HG03354 (cell line): ENCODE results near the gene TUBB3.
"Not testable (repeated sequence)": the region's sequence is repeated elsewhere in the genome, so short reads cannot be mapped to it uniquely, and the experiment has no call there.

ENCODE experiments used
- ATAC-seq: cut with Tn5 transposase; IDR thresholded peaks from one replicate; pipeline ENCODE4 v1.9.1; 2021; ENCODE audit warnings: mild to moderate bottlenecking; ENCODE audit not compliant: unreplicated experiment, poor library complexity, severe bottlenecking

TUBB3 gene

DNA sequence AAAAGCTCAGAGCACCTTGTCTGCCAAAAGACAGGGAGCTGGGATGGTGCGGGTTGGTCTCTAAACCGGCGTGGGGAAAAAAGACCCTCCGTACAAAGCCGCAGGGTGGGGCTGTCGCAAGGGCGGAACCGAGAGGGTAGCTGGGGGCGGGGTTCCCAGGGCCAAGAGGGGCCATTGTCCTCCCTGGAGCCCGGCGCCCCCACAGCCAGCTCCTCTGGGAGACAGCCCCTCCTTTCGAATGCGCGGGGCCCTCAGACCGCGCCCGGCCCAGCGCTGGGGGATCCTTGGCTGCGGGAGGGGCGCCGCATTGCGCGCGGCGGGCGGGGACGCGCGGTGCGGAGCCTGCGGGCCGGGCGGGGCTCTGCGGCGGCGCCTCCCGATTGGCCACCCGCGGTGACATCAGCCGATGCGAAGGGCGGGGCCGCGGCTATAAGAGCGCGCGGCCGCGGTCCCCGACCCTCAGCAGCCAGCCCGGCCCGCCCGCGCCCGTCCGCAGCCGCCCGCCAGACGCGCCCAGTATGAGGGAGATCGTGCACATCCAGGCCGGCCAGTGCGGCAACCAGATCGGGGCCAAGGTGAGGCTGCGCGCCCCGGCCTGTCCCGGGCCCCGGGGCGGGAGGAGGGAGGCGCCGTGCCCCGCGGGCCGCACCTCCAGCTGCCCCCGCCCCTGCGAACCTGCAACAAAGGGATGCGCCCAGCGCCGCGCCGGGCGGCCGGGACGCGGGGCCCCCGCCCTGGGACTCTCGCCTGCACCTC lies at the start of gene TUBB3:
TSS of gene TUBB3 (plus strand) at position 459 of the 756 bp plus-strand sequence. CDS start at position 519, 60 bp downstream.
- peak; percentile 35 for ATAC-seq

GRCh38 chr16:89873972-89874689 lies 49.0 kb upstream of the TUBB3 start:
- peak; percentile 73 for ATAC-seq

DNA sequence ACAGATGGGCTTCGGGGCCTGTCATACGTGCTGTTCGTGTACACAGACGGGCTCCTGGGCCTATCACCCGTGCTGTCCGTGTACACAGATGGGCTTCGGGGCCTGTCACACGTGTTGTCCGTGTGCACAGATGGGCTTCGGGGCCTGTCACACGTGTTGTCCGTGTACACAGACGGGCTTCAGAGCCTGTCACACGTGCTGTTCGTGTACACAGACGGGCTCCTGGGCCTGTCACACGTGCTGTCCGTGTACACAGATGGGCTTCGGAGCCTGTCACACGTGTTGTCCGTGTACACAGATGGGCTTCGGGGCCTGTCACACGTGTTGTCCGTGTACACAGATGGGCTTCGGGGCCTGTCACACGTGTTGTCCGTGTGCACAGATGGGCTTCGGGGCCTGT lies 44.0 kb upstream of the TUBB3 start:
- ATAC-seq = not testable (repeated sequence)

DNA sequence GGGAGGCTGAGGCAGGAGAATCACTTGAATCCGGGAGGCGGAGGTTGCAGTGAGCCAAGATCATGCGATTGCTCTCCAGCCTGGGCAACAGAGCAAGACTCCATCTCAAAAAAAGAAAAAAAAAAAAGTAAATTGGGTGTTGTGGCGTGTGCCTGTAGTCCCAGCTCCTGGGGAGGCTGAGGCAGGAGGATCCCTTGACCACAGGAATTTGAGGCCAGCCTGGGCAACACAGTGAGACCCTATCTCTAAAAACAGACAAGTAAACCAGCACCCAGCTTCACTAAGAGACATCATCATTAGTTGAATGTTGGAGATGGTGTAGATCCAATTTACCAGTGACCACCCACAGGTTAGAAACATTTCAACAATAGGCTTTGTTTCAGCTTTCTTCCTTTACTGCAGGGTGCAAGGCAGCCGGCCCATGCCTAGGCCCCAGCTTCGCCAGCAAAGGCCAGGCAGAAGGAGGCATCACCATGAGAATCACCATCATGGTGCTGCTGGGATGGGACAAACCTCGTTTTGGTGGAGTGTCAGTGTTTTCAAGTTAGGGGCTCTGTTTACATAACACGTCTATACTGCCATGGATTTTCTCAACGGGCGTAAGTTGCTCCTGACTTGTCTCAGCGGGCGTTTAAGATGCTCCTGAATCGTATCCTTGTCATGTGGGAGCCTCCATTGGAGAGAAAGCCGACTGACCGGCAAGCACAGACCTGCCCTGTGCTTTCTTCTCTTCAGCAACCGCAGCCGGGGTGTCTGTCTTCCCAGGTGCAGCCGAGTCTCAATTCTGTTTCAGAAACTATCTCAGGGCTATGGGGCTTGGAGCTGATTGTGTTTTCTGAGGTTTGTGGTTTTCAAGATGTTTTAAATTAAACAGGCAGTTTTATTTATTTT lies 42.4 kb upstream of the TUBB3 start:
- no peak for ATAC-seq

GRCh38 chr16:89881368-89881730 lies 41.8 kb upstream of the TUBB3 start:
- no peak for ATAC-seq

- ATAC-seq = no peak
Measured at GRCh38 chr16:89883346-89884040, 39.6 kb upstream of the TUBB3 start.

DNA sequence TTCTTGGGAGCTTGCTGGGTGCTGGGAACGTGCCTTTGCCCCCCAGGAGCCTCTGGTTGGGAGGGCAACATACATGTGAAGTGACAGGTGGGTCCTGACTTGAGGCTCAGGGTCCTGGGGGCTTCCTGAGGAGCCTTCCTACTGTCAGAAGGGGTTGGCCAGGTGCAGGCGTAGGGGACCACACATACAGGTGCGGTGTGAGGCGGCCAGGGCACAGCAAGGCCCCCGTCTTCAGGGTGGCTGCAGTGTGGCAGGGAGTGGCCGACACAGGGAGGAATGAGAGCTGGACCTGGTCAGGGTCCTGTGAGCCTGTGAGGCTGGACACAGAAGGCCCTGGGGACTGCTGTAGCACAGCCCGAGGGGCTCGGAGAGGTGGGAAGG lies 39.1 kb upstream of the TUBB3 start:
- ATAC-seq = no peak

GRCh38 chr16:89887243-89887642 lies 35.9 kb upstream of the TUBB3 start:
- no peak for ATAC-seq

GRCh38 chr16:89890200-89890599 lies 32.9 kb upstream of the TUBB3 start:
- ATAC-seq = no peak

DNA sequence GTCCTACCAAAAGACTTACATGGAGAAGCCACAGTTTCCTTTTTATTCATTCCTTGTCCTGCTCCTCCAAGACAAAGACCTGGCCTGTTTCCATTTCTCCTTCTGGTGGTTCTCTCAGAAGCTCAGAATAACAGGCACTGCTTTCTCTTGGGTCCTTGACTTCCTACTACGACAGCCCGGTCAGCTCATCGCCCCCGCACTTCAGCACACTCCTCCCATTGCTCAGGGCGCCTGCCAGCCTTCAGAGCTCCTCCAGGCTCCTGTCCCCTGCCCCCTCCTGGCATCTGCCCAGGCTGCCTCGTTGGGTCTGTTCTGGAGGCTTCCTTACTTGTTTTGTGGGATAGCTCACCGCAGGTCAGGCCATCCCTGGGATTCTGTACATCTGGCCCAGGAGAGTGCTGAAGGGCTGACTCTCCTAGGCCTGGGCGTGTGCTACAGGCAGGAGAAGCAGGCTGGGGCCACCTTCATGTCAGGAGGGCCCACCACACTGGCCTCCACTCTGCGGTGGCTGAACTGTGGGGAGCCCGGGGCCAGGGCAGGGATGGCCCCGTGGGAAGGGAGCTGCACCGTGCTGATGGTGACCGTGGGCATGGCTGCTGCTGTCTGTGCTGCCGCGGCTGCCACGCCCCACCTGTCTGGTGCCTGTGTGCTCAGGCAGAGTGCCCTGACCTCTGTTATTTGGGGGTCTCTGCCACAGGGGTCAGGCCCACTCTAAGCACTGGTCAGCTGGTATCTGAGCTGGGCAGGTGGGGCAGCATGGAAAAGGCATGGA lies 32.1 kb upstream of the TUBB3 start:
- ATAC-seq = no peak

DNA sequence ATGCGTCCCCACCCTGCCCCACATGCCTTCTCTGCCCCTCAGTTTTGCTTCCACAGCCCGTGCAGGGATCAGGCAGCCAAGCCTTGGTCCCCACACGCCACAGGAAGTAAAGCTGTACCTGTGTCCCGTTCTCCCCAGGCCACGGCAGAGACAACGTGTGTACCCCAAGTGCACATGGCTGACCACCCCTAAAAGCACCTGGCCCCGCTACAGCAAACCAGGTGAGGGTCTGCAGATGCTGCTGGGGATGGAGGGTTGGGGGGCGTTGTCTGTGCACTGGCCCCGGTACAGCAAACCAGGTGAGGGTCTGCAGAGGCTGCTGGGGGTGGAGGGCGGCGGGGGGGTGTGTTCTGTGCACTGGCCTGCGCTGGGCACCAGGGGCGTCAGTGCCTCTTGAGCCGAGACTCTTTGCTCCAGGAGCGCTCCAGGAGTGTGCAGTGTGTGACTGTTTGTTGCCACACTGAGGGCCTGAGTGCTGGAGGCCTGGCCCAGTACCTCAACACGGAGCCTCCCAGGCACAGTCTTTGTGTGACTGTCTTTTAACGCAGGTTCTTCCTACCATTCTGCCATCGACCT lies 31.0 kb upstream of the TUBB3 start:
- no peak for ATAC-seq

DNA sequence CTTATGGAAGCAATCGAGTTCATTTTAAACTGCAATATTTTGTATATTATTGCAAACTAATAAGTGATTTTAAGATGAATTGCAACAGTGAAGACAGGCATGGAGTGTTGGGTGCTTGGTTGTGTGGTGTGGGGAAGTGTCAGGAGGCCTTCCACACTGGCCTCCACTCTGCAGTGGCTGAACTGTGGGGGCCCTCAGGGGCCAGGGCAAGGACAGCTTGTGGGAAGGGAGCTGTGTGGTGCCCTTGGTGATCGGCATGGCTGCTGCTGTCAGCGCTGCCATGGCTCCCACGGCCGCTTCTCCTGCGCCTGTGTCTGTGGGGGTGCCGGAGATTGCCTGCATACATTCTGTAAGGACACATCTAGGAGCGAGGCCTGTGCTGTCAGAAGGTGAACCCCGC lies 30.5 kb upstream of the TUBB3 start:
- ATAC-seq = no peak

- ATAC-seq = no peak
Measured at GRCh38 chr16:89893642-89894548, 29.2 kb upstream of the TUBB3 start.

DNA sequence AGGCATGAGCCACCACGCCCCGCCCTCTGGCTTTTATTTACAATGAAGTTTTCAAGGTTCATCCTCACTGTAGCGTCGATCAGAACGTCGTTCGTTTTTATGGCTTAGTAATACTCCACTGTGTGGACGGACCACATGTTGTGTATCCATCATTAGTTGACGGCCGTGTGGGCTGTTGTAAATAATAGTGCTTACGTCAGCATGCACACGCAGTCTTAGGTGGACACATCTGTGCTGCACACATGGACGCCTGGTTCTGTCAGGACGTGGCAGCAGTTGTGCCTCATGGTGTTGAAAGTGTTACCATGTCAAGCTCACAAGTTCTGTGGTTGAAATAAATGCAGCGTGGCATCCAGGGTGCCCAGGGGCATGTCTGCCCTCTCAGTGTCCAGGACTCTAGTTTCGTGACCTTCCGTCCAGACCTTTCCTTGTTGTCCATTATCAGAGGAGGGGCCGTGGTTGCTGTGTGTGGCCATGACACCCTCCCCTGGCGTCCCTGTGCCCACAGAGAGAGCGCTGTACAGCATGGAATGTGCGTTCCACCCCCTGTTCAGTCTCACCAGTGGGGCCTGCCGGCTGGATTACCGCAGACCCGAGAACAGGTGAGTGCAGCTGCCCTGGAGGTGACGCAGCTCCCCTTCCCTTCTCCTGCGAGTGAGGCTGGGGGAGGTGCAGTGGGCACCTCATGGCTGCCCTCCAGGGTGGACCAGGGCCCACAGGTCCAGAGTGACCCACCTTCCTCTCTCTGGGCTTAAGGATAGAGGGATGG lies 27.5 kb upstream of the TUBB3 start:
- ATAC-seq = no peak

DNA sequence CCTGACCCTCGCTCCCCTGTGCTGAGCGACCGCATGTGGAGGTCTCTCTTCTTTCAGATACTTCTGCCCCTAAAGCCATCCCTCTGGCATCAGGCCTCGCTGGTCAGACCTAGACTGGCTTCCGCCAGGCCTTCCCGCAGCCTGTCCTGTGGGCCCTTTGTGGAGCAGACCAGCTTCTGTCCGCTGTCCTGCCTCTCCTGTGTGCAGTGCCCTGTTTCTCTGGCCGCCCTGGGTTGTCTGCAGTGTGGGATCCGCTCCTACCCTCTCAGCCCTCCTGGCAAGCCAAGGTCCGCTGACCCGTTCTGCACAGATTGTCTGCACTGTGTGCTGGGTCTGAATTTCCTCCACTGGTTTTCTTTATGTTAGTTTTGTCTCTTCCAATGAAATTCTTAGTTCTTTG lies 25.9 kb upstream of the TUBB3 start:
- no peak for ATAC-seq

DNA sequence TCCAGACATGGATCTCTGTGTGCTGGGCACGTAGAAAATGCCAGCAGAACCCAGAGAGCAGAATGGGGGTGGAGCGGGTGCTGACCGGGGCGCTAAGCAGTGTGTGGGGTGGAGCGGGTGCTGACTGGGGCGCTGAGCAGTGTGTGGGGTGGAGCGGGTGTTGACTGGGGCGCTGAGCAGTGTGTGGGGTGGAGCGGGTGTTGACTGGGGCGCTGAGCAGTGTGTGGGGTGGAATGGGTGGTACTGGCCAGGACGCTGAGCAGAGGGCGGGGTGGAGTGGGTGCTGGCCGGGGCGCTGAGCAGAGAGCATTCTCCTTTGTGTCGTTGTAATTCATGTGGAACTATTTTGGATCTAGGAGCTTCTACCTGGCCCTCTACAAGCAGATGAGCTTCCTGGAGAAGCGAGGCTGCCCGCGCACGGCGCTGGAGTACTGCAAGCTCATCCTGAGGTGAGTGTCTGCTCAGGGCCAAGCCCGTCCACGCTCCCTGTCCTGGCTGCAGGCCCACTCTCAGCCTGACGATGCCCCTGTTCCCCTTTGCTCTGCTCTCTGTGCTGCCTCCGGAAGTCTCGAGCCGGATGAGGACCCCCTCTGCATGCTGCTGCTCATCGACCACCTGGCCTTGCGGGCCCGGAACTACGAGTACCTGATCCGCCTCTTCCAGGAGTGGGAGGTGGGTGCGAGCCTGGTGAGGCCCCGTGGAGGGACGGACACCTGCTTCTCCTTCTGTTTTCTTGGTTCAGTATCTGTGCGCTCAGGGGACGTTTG lies 24.8 kb upstream of the TUBB3 start:
- ATAC-seq = no peak
